ENCODE data around the gene TLR7.

The TLR7 gene

DNA sequence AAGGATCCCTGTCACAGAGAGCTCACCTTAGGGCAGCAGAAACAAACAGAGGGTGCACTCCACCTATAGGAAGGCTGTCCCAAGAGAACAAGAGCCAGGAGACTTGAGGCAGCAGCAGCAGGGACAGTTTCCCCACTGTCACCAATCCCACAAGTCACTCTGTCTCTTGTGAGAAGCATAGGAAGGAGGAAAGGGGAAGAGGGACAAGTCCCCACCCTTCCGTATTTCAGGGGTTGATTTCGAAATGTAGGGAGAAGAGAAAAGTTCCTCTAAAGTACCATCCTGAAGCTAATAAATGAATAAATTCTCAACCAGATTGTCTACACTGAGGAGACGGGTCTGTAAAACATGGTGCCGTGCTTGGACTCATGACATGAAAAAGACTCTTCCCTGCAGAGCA is 30.1 kb downstream of the TLR7 start:
- no peak overlapping the region for H3K4me3 ChIP-seq (ENCODE audit: low read depth, low read length)
- no peak for TF ChIP-seq CTCF (IDR thresholded peaks at IDR 0.05; ENCODE audit: low read depth, low read length)

DNA sequence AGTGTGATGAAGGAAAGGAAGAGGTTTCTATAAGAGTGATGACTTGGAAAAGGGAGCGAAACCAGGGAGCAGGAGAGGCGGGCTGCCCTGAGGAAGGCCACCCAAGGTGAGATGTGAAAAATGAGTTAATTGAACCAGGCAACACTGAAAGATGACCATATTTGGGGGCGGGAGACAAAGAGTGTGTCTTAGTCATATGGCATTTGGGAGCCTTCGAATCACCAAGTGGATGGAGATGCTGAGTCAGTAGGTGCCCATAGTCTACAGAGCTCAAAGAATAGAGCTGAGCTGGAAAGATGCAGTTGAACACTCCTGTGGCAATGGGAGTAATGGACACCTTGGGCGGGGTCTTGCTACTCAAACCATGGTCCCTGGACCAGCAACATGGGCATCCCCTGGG is 31.2 kb downstream of the TLR7 start:
- no peak for TF ChIP-seq CTCF (IDR thresholded peaks at IDR 0.05; ENCODE audit: low read depth, low read length)

DNA sequence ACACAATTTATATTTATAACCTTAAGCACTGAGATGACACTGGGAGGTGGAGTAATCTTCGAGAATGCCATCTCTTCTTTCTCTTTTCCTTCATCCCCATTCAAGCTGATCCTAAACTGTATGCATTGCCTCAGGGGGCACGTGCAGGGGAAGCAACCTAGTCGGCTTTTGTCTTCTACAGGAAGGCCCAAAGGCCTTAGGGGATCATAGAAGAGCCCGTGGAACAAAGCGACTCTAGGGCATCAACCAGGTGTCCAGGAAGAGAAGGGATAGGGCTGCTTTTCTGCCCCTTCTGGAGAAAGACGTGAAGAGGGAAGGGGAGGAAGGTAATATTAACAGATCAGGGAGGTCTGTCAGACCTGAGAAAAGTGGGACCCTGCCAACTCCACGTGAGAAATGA is 32.6 kb downstream of the TLR7 start:
- no peak for TF ChIP-seq CTCF (IDR thresholded peaks at IDR 0.05; ENCODE audit: low read depth, low read length)
- H3K4me3 ChIP-seq (ENCODE audit: low read depth, low read length): no peak overlapping the region

More for the DNA sequence above, 31.2 kb downstream of the TLR7 start:
- no peak overlapping the region for H3K4me3 ChIP-seq (ENCODE audit: low read depth, low read length)

DNA sequence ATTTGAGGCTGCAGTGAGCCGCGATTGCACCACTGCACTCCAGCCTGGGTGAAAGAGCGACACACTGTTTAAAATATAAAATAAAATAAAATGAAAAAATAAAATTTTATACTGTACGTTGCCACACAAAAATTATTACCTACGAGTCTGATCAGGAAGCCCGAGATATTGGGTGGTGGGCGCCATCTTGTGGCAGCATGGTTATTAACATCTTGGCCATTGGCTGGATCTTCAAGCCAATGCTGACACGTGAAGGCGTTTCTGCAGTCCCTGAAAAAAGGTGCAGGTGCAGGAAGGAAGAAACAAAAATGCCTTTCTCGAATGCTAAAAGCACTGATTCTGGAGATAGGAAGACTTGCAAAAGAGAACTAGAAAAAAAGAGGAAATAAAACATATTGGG is 34.6 kb downstream of the TLR7 start:
- H3K4me3 ChIP-seq (ENCODE audit: low read depth, low read length): no peak overlapping the region
- peak; percentile 59 for TF ChIP-seq CTCF (IDR thresholded peaks at IDR 0.05; ENCODE audit: low read depth, low read length)

- TF ChIP-seq CTCF (IDR thresholded peaks at IDR 0.05; ENCODE audit: low read depth, low read length): no peak
- H3K4me3 ChIP-seq (ENCODE audit: low read depth, low read length): no peak overlapping the region
Measured at GRCh38 chrX:12903646-12904045, 36.8 kb downstream of the TLR7 start.

GRCh38 chrX:12906046-12906761 is 39.3 kb downstream of the TLR7 start, which contains the start of gene TLR8:
TSS of gene TLR8 (plus strand) at chrX:12906620. CDS start at chrX:12906707, 87 bp downstream.
- TF ChIP-seq CTCF (IDR thresholded peaks at IDR 0.05; ENCODE audit: low read depth, low read length): no peak
- no peak within 1 kb of the TSS for H3K4me3 ChIP-seq (ENCODE audit: low read depth, low read length)

GRCh38 chrX:12910423-12911121 is 43.7 kb downstream of the TLR7 start:
- no peak overlapping the region for H3K4me3 ChIP-seq (ENCODE audit: low read depth, low read length)
- no peak for TF ChIP-seq CTCF (IDR thresholded peaks at IDR 0.05; ENCODE audit: low read depth, low read length)
